ENCODE measurements around the gene AGAP2.

Gene AGAP2

DNA sequence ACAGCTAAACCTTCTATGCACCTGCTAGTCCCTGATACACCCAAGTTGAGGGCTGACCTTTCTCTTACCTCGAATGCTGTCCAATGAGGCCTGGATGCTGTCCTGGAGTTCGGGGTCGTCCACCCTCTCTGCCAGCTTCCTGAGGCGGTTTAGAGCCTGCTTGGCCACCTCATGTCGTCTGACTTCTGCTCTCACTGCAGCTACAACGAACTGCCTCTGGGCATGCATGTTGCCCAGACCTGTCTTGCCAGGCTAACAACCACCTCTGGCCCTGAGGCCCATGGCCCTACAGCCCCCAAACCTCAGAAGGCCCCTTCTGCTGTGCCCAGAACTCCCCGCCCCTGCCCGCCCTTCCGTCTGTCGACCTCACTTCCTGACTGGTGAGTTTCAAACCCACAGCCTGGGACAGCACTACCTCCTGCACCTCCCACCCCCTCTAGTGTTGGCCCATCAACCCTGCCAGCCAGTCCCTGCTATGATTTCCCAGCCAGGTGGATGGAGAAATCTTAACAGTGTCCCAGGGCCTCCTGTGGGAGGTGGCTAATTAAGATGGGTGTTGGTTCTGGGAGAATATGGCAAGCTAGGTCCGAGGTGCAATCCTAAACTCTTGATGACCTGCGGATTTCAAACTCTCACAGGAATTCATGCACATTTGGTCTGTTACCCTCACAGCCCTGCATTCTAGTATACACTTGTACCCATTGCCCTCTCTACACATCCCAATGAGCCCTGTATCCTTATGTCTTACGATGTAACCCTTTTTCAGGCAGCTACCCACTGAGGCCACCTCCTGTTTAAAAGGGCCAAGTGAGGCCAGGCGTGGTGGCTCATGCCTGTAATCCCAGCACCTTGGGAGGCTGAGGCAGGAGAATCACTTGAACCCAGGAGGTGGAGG, 3.5 kb upstream of the AGAP2 start:
- H3K4me3 ChIP-seq (ENCODE audit: low read length, poor library complexity, severe bottlenecking) = peak overlapping the region; percentile 80
- no peaks in the 10 kb centered on the region for H3K27me3 ChIP-seq (ENCODE audit: insufficient read depth, low read length, poor library complexity, severe bottlenecking)
- peaks cover 48% of the 10 kb centered on the region for H3K79me2 ChIP-seq (ENCODE audit: insufficient read depth, low read length)
- no peaks in the 10 kb centered on the region; the same call in 1 of the 2 replicates for H3F3A ChIP-seq (ENCODE audit: low read depth)
- no peaks in the 10 kb centered on the region for H3K9me2 ChIP-seq (replicated peaks; ENCODE audit: low read depth, low read length)
- no peak overlapping the region for H2AFZ ChIP-seq (ENCODE audit: low read length)
- H3K9ac ChIP-seq (ENCODE audit: low read depth, low read length, poor library complexity, severe bottlenecking) = peak overlapping the region; percentile 75
- H4K20me1 ChIP-seq (ENCODE audit: insufficient read depth, low read length, poor library complexity, severe bottlenecking) = peaks cover 32% of the 10 kb centered on the region
- peaks cover 31% of the 10 kb centered on the region for H3K4me1 ChIP-seq (ENCODE audit: insufficient read depth, low read length, poor library complexity, severe bottlenecking)
- no peak for TF ChIP-seq EZH2phosphoT487 (IDR thresholded peaks at IDR 0.05; ENCODE audit: borderline replicate concordance)
- TF ChIP-seq, protein P1, sequence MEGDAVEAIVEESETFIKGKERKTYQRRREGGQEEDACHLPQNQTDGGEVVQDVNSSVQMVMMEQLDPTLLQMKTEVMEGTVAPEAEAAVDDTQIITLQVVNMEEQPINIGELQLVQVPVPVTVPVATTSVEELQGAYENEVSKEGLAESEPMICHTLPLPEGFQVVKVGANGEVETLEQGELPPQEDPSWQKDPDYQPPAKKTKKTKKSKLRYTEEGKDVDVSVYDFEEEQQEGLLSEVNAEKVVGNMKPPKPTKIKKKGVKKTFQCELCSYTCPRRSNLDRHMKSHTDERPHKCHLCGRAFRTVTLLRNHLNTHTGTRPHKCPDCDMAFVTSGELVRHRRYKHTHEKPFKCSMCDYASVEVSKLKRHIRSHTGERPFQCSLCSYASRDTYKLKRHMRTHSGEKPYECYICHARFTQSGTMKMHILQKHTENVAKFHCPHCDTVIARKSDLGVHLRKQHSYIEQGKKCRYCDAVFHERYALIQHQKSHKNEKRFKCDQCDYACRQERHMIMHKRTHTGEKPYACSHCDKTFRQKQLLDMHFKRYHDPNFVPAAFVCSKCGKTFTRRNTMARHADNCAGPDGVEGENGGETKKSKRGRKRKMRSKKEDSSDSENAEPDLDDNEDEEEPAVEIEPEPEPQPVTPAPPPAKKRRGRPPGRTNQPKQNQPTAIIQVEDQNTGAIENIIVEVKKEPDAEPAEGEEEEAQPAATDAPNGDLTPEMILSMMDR (conservative IDR thresholded peaks at IDR 0.05; ENCODE audit: low read length) = peak; percentile 74
- H3K36me3 ChIP-seq (ENCODE audit: insufficient read depth, low read length) = peaks cover 8% of the 10 kb centered on the region; the same call in 1 of the 2 replicates
- H3K9me3 ChIP-seq (ENCODE audit: insufficient read depth, low read depth, low read length) = no peaks in the 10 kb centered on the region
- peak overlapping the region; percentile 95 for H3K4me2 ChIP-seq (ENCODE audit: low read depth, low read length, poor library complexity, severe bottlenecking)

DNA sequence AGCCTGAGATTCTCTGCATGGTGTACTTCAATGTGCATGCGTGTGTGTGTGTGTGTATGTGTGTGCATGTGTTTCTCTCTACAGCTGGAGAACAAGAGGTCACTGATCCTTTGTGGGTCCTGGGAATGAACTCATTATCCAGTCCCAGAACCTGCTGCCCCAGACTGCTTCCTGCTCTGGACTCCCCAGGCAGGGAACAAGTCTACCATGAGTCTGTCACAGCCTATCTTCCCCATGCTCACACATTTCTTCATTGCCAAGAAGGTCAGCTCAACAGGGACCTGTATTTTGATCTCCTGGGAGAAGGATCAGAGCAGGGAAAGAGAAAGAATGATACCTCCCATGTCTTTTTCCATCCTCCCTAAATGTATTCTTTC, 2.9 kb upstream of the AGAP2 start:
- Histone ChIP-seq H3K79me2 (ENCODE audit: insufficient read depth, low read length) (peaks cover 55% of the 10 kb centered on the region), H3K36me3 (ENCODE audit: insufficient read depth, low read length) (peaks cover 2% of the 10 kb centered on the region; the same call in 1 of the 2 replicates), H2AFZ (ENCODE audit: low read length) (no peak overlapping the region), H3F3A (ENCODE audit: low read depth) (no peaks in the 10 kb centered on the region), H3K27me3 (ENCODE audit: insufficient read depth, low read length, poor library complexity, severe bottlenecking) (no peaks in the 10 kb centered on the region), H3K9me2 (replicated peaks; ENCODE audit: low read depth, low read length) (no peaks in the 10 kb centered on the region), H3K4me2 (ENCODE audit: low read depth, low read length, poor library complexity, severe bottlenecking) (peak overlapping the region; percentile 95), H3K9ac (ENCODE audit: low read depth, low read length, poor library complexity, severe bottlenecking) (peak overlapping the region; percentile 75), H3K9me3 (ENCODE audit: insufficient read depth, low read depth, low read length) (no peaks in the 10 kb centered on the region), H4K20me1 (ENCODE audit: insufficient read depth, low read length, poor library complexity, severe bottlenecking) (peaks cover 38% of the 10 kb centered on the region), H3K4me3 (ENCODE audit: low read length, poor library complexity, severe bottlenecking) (peak overlapping the region; percentile 80), H3K4me1 (ENCODE audit: insufficient read depth, low read length, poor library complexity, severe bottlenecking) (peaks cover 31% of the 10 kb centered on the region)
- no peak for TF ChIP-seq EZH2phosphoT487 (IDR thresholded peaks at IDR 0.05; ENCODE audit: borderline replicate concordance)
- TF ChIP-seq, protein P1 (conservative IDR thresholded peaks at IDR 0.05; ENCODE audit: low read length) = no peak

DNA sequence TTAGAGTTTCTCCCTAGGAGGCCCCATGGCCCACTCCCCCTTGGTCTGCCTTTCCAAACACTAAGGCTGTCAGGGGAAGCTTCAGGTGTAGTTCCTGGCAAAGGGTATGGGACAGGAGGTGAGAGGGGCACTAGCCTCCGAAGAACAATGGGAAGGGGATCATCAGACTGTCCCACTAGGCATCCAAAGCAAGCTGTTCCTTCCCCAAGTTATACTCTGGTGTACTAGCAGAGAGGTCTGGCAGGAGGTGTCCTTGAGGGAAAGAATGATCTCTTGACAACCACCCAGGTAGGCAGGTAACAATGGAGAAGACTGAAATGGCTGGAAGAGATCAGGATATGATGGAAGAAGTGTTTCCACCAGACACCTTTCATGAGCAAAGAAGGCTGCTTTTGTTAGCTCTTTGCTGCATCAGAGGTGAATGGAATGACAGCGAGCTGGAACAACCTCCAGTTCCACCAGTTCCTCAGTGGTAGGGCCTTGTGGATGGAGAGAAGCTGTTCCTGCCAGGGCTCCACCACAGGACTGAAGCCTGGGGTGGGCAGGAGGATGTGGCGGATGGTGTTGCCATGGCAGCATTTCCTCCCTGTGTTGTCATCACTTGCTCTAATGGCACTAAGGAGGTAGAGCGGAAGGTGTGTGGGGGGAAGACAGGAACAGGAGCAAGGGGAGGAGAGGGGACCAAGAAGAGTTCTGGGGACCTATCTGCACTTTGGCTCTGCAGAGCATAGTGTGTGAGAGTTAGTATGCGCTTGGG, 2.3 kb upstream of the AGAP2 start:
- H3K27me3 ChIP-seq (ENCODE audit: insufficient read depth, low read length, poor library complexity, severe bottlenecking) = no peaks in the 10 kb centered on the region
- H4K20me1 ChIP-seq (ENCODE audit: insufficient read depth, low read length, poor library complexity, severe bottlenecking) = peaks cover 44% of the 10 kb centered on the region
- H2AFZ ChIP-seq (ENCODE audit: low read length) = no peak overlapping the region
- H3K9me2 ChIP-seq (replicated peaks; ENCODE audit: low read depth, low read length) = no peaks in the 10 kb centered on the region
- no peaks in the 10 kb centered on the region for H3F3A ChIP-seq (ENCODE audit: low read depth)
- H3K9ac ChIP-seq (ENCODE audit: low read depth, low read length, poor library complexity, severe bottlenecking) = peak overlapping the region; percentile 75
- H3K79me2 ChIP-seq (ENCODE audit: insufficient read depth, low read length) = peaks cover 61% of the 10 kb centered on the region
- TF ChIP-seq, protein P1 (conservative IDR thresholded peaks at IDR 0.05; ENCODE audit: low read length) = no peak
- TF ChIP-seq EZH2phosphoT487 (IDR thresholded peaks at IDR 0.05; ENCODE audit: borderline replicate concordance) = no peak
- peak overlapping the region; percentile 80 for H3K4me3 ChIP-seq (ENCODE audit: low read length, poor library complexity, severe bottlenecking)
- peaks cover 31% of the 10 kb centered on the region for H3K4me1 ChIP-seq (ENCODE audit: insufficient read depth, low read length, poor library complexity, severe bottlenecking)
- H3K36me3 ChIP-seq (ENCODE audit: insufficient read depth, low read length) = no peaks in the 10 kb centered on the region
- no peaks in the 10 kb centered on the region for H3K9me3 ChIP-seq (ENCODE audit: insufficient read depth, low read depth, low read length)
- H3K4me2 ChIP-seq (ENCODE audit: low read depth, low read length, poor library complexity, severe bottlenecking) = peak overlapping the region; percentile 95

All from Loucy (cell line).